Lower leg skin (tissue), 4 donors: ENCODE measurements around the gene GON7. TPM values are rescaled to one million over a fixed set of nuclear protein-coding genes. Genes with fewer than 3 reads are reported as not detected.

ENCODE experiments used
- DNase-seq, 2 donors: peaks; one replicate each; pipeline ENCODE4 v3.0.0-alpha.2; 2019; ENCODE audit warnings: low spot score in 2 of 2
- H3K4me3 ChIP-seq: fragments of 200-600 bp; sonication (generic); 2 replicates; pipeline ENCODE4 v1.5.1; 2017; ENCODE audit warnings: mild to moderate bottlenecking, low read depth; ENCODE audit not compliant: poor library complexity, severe bottlenecking
- POLR2A ChIP-seq, 2 donors: fragments of 450-650 bp; IDR thresholded peaks; one replicate each; pipeline ENCODE4 v1.6.1; 2016 to 2017; ENCODE audit warnings: antibody characterized with exemption in 2 of 2, mild to moderate bottlenecking in 1 of 2, moderate library complexity in 1 of 2
- WGBS, 2 donors: methylation state at CpG; one replicate each; pipeline ENCODE4 v1.1.5; 2018; 5-methylcytosine and 5-hydroxymethylcytosine counted together
- intact Hi-C: fragments of 100-400 bp; cut with DNase I; formaldehyde crosslinking; loops from one replicate; pipeline ENCODE4 v1.15.0; 2023; ENCODE audit warnings: low total_unique reads
- total RNA-seq, 4 donors: library from RNA; depleted of rRNA; stranded (reverse); fragments of >200 nt; gene quantifications; one replicate each; pipeline ENCODE4 v1.1.0, GENCODE V29; 2016
- TF ChIP-seq, protein P1 (sequence below), 3 donors: fragments of 450-650 bp; IDR thresholded peaks; one replicate each; pipeline ENCODE4 v1.5.1; 2016; ENCODE audit warnings: antibody characterized with exemption in 3 of 3, mild to moderate bottlenecking in 3 of 3, moderate library complexity in 2 of 3

GON7 gene
- total RNA-seq, 4 donors from 2014 or later = 4.0 to 8.4 (median 6.1) TPM

DNA sequence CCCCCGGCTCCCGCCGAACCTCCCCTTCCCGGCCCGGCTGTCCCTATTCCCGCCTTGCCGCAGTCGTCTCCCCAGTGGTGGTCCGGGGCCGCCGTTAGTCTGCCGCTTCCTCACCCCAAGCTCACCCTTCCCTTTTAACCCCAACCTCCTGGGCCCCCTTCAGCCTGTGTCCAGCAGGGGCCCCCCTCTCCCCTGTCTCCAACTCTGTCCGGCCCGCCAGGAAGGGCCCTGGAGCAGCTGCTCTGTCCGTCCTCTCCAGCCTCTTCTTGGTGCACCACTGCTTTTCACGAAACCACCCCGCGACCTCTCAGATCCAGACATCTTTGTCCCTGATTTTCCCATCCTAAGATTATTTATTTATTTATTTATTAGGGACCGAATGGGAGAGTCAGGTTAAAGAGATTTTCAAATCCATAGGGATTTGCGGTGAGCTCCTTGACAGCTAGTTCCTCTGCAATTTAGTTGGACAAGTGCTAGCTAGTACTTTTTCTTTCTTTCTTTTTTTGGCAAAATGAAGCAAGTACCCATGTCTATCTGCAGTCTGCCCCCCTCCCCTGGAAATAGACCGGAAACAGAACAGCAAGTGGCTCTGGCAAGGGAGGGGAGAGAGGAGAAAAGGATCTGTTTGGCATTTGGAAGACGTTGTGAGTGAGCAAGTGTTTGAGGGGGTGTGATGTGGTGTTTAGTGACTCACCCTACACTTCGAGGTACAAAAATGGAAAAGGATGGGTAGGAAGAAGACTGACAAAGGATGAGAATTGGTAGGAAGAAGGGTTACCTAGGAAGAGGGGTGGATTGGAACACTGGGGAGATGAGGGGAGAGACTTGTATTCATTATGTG lies 823 bp upstream of the GON7 start:
- TF ChIP-seq POLR2A (IDR thresholded peaks at IDR 0.05) = no peak
- TF ChIP-seq, protein P1, sequence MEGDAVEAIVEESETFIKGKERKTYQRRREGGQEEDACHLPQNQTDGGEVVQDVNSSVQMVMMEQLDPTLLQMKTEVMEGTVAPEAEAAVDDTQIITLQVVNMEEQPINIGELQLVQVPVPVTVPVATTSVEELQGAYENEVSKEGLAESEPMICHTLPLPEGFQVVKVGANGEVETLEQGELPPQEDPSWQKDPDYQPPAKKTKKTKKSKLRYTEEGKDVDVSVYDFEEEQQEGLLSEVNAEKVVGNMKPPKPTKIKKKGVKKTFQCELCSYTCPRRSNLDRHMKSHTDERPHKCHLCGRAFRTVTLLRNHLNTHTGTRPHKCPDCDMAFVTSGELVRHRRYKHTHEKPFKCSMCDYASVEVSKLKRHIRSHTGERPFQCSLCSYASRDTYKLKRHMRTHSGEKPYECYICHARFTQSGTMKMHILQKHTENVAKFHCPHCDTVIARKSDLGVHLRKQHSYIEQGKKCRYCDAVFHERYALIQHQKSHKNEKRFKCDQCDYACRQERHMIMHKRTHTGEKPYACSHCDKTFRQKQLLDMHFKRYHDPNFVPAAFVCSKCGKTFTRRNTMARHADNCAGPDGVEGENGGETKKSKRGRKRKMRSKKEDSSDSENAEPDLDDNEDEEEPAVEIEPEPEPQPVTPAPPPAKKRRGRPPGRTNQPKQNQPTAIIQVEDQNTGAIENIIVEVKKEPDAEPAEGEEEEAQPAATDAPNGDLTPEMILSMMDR (IDR thresholded peaks at IDR 0.05) = no peak
- WGBS, 2 donors = 0% methylated on average over 23 of the region's 23 CpGs
- DNase-seq = no peak
- intact Hi-C loops = no loop called here
- peak overlapping the region; percentile 74 for H3K4me3 ChIP-seq

DNA sequence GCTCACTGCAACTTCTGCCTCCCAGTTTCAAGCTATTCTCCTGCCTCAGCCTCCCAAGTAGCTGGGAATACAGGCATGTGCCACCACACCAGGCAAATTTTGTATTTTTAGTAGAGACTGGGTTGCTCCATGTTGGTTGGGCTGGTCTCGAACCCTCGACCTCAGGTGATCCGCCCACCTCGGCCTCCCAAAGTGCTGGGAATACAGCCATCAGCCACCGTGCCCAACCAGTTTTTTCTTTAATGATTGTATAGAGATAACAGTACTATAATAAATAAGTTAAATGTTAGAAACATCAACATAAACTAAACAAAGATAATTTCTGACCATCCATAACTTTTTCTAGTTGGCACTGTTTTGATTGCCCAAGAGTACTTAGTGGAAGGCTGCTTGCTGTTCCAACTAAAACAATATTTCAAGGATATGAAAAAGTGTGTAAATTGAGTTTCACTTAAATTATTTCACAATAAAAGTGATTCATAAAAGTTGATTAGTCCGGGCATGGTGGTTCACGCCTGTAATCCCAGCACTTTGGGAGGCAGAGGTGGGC lies 5.6 kb downstream of the GON7 start:
- no peak for DNase-seq
- no peak overlapping the region for H3K4me3 ChIP-seq
- no peak for TF ChIP-seq POLR2A (IDR thresholded peaks at IDR 0.05)
- TF ChIP-seq, protein P1 (IDR thresholded peaks at IDR 0.05) = no peak
- WGBS, 2 donors = 74 to 76% methylated on average over 7 of the region's 7 CpGs
- intact Hi-C loops = no loop called here

DNA sequence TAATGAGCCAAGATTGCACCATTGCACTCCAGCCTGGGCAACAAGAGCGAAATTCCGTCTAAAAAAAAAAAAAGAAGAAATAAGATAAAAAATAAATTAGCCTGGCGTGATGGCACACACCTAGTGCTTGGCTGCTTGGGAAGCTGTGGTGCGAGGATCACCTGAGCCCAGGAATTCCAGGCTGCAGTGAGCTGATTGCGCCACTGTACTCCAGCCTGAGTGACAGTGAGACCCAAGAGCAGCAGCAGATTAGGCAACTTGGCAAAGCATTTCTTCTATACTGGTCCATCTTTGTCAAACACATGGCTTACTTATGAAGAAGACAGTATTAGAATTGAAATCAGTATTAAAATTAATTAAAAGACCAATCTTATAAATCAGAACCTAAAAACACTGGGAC lies 6.3 kb downstream of the GON7 start:
- H3K4me3 ChIP-seq = no peak overlapping the region
- WGBS, 2 donors = 94 to 95% methylated on average over 5 of the region's 5 CpGs
- no peak for DNase-seq
- intact Hi-C loops = no loop called here
- TF ChIP-seq, protein P1 (IDR thresholded peaks at IDR 0.05) = no peak
- no peak for TF ChIP-seq POLR2A (IDR thresholded peaks at IDR 0.05)

DNA sequence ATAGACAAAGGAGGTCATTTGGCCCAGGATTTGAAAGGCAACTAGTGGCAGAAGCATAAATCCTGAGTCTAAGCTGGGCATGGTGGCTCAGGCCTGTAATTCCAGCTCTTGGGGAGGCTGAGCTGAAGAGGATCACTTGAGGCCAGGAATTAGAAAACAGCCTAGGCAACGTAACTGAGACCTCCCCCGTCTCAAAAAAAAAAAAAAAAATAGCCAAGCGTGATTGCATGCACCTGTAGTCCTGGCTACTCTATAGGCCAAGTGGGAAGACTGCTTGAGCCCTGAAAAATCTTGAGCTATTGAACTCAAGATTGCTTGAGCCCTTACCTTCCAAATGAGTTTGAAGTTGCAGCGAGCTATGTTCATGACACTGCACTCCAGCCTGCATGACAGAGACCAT lies 7.8 kb downstream of the GON7 start:
- no peak overlapping the region for H3K4me3 ChIP-seq
- intact Hi-C loops = no loop called here
- WGBS, 2 donors = 92 to 98% methylated on average over 4 of the region's 4 CpGs
- TF ChIP-seq, protein P1 (IDR thresholded peaks at IDR 0.05) = no peak
- no peak for TF ChIP-seq POLR2A (IDR thresholded peaks at IDR 0.05)
- no peak for DNase-seq

DNA sequence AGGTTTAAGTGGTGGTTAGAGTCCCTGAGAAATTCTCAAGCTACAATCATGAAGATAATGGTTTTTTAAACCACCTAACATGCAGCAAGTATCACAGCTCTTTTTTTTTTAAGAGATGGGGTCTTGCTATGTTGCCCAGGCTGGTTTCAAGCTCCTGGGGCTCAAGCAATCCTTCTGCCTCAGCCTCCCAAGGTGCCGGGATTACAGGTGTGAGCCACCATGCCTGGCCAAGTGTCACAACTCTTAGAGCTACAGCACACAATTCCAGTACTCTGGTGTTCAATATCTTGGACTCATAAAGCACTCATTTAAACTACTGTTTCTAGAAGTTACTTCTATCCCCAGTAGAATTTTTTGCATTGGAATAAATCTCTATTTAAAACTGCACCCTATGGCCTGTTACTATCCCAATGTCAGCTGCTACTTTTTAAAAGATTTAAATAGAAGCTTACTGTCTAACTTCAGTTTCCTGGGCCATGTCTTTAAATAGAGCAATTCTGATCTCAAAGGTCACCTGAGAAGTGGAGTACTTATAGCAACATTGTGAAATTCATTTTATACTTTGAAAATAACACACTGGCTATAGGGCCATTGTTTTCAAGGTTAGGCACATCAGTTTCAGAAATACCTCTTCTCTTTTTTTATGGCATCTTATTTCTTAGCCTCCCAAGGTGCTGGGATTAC lies 11.4 kb downstream of the GON7 start:
- no peak for DNase-seq
- no peak overlapping the region for H3K4me3 ChIP-seq
- intact Hi-C loops = no loop called here
- 100% methylated on average over 1 of the region's 1 CpG for WGBS, 2 donors
- TF ChIP-seq POLR2A (IDR thresholded peaks at IDR 0.05) = no peak
- TF ChIP-seq, protein P1 (IDR thresholded peaks at IDR 0.05) = no peak
